Caco-2 (cell line): ENCODE data around the gene BPIFB2. TPM values are rescaled to one million over a fixed set of nuclear protein-coding genes. Genes with fewer than 3 reads are reported as not detected.

Experiments used
- BruUV-seq: library from RNA; stranded (reverse); fragments of 400-500 nt; replicated peaks from 2 replicates; lab custom pipeline; 2021; lab: Mats Ljungman, UMichigan
- CTCF ChIA-PET: fragments of 300-600 bp; sonication (Branson Sonifier 250); formaldehyde crosslinking; loops from one replicate; lab custom pipeline; 2022; ENCODE audit warnings: antibody characterized with exemption; lab: Charles Lee
- POLR2A ChIA-PET: fragments of 300-600 bp; sonication (Branson Sonifier 250); formaldehyde crosslinking; loops from one replicate; lab custom pipeline; 2022; ENCODE audit warnings: antibody characterized with exemption; lab: Charles Lee
- DNase-seq, 2 experiments: peaks; one replicate each; pipeline versions ENCODE4 v3.0.0 to v3.0.0-alpha.2; 2020 to 2022
- H3K27me3 ChIP-seq: replicated peaks from 2 replicates; pipeline ENCODE4 v1.6.0; 2011; ENCODE audit warnings: low read length; ENCODE audit not compliant: control insufficient read depth, insufficient read depth
- H3K36me3 ChIP-seq: 2 replicates; pipeline ENCODE4 v1.5.1; 2011; ENCODE audit warnings: low read length; ENCODE audit not compliant: control insufficient read depth, insufficient read depth
- H3K4me1 ChIP-seq: fragments of 250-450 bp; sonication (Bioruptor Pico); 2 replicates; pipeline ENCODE4 v1.5.1; 2020; ENCODE audit warnings: mild to moderate bottlenecking
- H3K4me3 ChIP-seq: 2 replicates; pipeline ENCODE4 v1.5.1; 2011; ENCODE audit warnings: low read depth, mild to moderate bottlenecking, control low read depth, low read length
- H3K9me3 ChIP-seq: fragments of 250-450 bp; sonication (Bioruptor Pico); 2 replicates; pipeline ENCODE4 v1.5.1; 2020; ENCODE audit warnings: mild to moderate bottlenecking, moderate library complexity
- H3K27ac Mint-ChIP-seq: one replicate; pipeline ENCODE4 v1.8.0; 2022; ENCODE audit warnings: mixed read lengths; ENCODE audit not compliant: unreplicated experiment
- H3K27me3 Mint-ChIP-seq: one replicate; pipeline ENCODE4 v1.8.0; 2022; ENCODE audit warnings: mixed read lengths; ENCODE audit not compliant: insufficient read depth, unreplicated experiment
- H3K36me3 Mint-ChIP-seq: one replicate; pipeline ENCODE4 v1.8.0; 2022; ENCODE audit warnings: mild to moderate bottlenecking, mixed read lengths; ENCODE audit not compliant: insufficient read depth, unreplicated experiment
- H3K4me1 Mint-ChIP-seq: one replicate; pipeline ENCODE4 v1.8.0; 2022; ENCODE audit warnings: low read depth, mixed read lengths; ENCODE audit not compliant: unreplicated experiment
- H3K4me3 Mint-ChIP-seq: one replicate; pipeline ENCODE4 v1.8.0; 2022; ENCODE audit warnings: mild to moderate bottlenecking, moderate library complexity, mixed read lengths; ENCODE audit not compliant: unreplicated experiment
- H3K9me3 Mint-ChIP-seq: one replicate; pipeline ENCODE4 v1.8.0; 2022; ENCODE audit warnings: mixed read lengths; ENCODE audit not compliant: unreplicated experiment
- CTCF ChIP-seq, 2 experiments: fragments of 200-600 bp in 1 of 2; IDR thresholded peaks; 1 replicate in 1 of 2; 2 replicates in 1 of 2; pipeline versions ENCODE4 v1.5.1 to v1.8.0; 2011 to 2022; ENCODE audit warnings: antibody characterized with exemption in 1 of 2, control low read depth in 1 of 2, inconsistent platforms in 1 of 2, low read depth in 1 of 2, low read length in 1 of 2, mild to moderate bottlenecking in 1 of 2, moderate library complexity in 1 of 2; ENCODE audit not compliant: insufficient read depth in 1 of 2, severe bottlenecking in 1 of 2, unreplicated experiment in 1 of 2
- intact Hi-C: fragments of 100-400 bp; cut with micrococcal nuclease; formaldehyde crosslinking; loops from one replicate; pipeline ENCODE4 v1.10.0; 2022; ENCODE audit not compliant: unreplicated experiment
- total RNA-seq: library from RNA; stranded (reverse); gene quantifications from 2 replicates; pipeline ENCODE4 v1.2.3, GENCODE V29; 2022

The BPIFB2 gene
- total RNA-seq, 1 experiment from 2014 or later, result not detected

- no peak for DNase-seq
- no peaks in the 10 kb centered on the region for H3K9me3 ChIP-seq
- Mint-ChIP-seq H3K9me3 (no peaks in the 10 kb centered on the region), H3K27me3 (peaks cover 28% of the 10 kb centered on the region), H3K36me3 (no peaks in the 10 kb centered on the region), H3K4me1 (no peaks in the 10 kb centered on the region), H3K4me3 (no peak overlapping the region), H3K27ac (no peak overlapping the region)
- intact Hi-C loops, result no loop called here
- POLR2A ChIA-PET, result no interaction called here
- no peaks in the 10 kb centered on the region for H3K36me3 ChIP-seq
- no peak overlapping the region for H3K4me3 ChIP-seq
- TF ChIP-seq CTCF (IDR thresholded peaks at IDR 0.05; ENCODE audit: insufficient read depth in 1 of 2, low read depth in 1 of 2, low read length in 1 of 2, severe bottlenecking in 1 of 2, unreplicated experiment in 1 of 2), result no peak
- BruUV-seq, result no TSS peak
- H3K27me3 ChIP-seq, result peaks cover 3% of the 10 kb centered on the region
- H3K4me1 ChIP-seq, result no peaks in the 10 kb centered on the region
- CTCF ChIA-PET, result no interaction called here
Measured at GRCh38 chr20:33010674-33011449, 3.4 kb downstream of the BPIFB2 start.

- Mint-ChIP-seq H3K27ac (no peak overlapping the region), H3K36me3 (no peaks in the 10 kb centered on the region), H3K27me3 (peaks cover 37% of the 10 kb centered on the region), H3K9me3 (no peaks in the 10 kb centered on the region), H3K4me1 (no peaks in the 10 kb centered on the region), H3K4me3 (no peak overlapping the region)
- Histone ChIP-seq H3K4me1 (no peaks in the 10 kb centered on the region), H3K36me3 (no peaks in the 10 kb centered on the region), H3K4me3 (no peak overlapping the region), H3K9me3 (no peaks in the 10 kb centered on the region), H3K27me3 (peaks cover 5% of the 10 kb centered on the region)
- ChIA-PET POLR2A (no interaction called here), CTCF (no interaction called here)
- TF ChIP-seq CTCF (IDR thresholded peaks at IDR 0.05; ENCODE audit: insufficient read depth in 1 of 2, low read depth in 1 of 2, low read length in 1 of 2, severe bottlenecking in 1 of 2, unreplicated experiment in 1 of 2), result no peak
- intact Hi-C loops, result no loop called here
- BruUV-seq, result no TSS peak
- no peak for DNase-seq
Measured at GRCh38 chr20:33012327-33013189, 5.1 kb downstream of the BPIFB2 start.

GRCh38 chr20:33013701-33014326 is 6.3 kb downstream of the BPIFB2 start:
- TF ChIP-seq CTCF (IDR thresholded peaks at IDR 0.05; ENCODE audit: insufficient read depth in 1 of 2, low read depth in 1 of 2, low read length in 1 of 2, severe bottlenecking in 1 of 2, unreplicated experiment in 1 of 2), result no peak
- BruUV-seq, result no TSS peak
- Mint-ChIP-seq H3K4me3 (no peak overlapping the region), H3K36me3 (no peaks in the 10 kb centered on the region), H3K9me3 (no peaks in the 10 kb centered on the region), H3K27me3 (peaks cover 37% of the 10 kb centered on the region), H3K27ac (no peak overlapping the region), H3K4me1 (no peaks in the 10 kb centered on the region)
- Histone ChIP-seq H3K4me3 (no peak overlapping the region), H3K9me3 (no peaks in the 10 kb centered on the region), H3K4me1 (no peaks in the 10 kb centered on the region), H3K36me3 (no peaks in the 10 kb centered on the region), H3K27me3 (peaks cover 7% of the 10 kb centered on the region)
- DNase-seq, result no peak
- intact Hi-C loops, result no loop called here
- CTCF ChIA-PET, result interaction anchor here (0.5 to 0.6 kb wide), 2 partner anchors 183 to 341 kb away, joined by 3 read pairs; no protein-coding TSS in a partner anchor
- POLR2A ChIA-PET, result no interaction called here
